Hepatocyte (in vitro differentiated cells): ENCODE results near the gene MFAP3L. TPM values are rescaled to one million over a fixed set of nuclear protein-coding genes. Genes with fewer than 3 reads are reported as not detected.

ENCODE experiments used
- DNase-seq: peaks from one replicate; pipeline ENCODE4 v3.0.0-alpha.2; 2016; ENCODE audit warnings: low spot score
- H2AFZ ChIP-seq: fragments of 200-600 bp; sonication (generic); 2 replicates; pipeline ENCODE4 v1.6.0; 2016; ENCODE audit warnings: antibody characterized with exemption, mild to moderate bottlenecking
- H3K27ac ChIP-seq: fragments of 200-600 bp; sonication (generic); 2 replicates; pipeline ENCODE4 v1.5.1; 2016; ENCODE audit warnings: mild to moderate bottlenecking
- H3K27me3 ChIP-seq: fragments of 200-600 bp; sonication (generic); 2 replicates; pipeline ENCODE4 v1.6.1; 2016
- H3K36me3 ChIP-seq: fragments of 200-600 bp; sonication (generic); replicated peaks from 2 replicates; pipeline ENCODE4 v1.5.1; 2016; ENCODE audit warnings: low read depth; ENCODE audit not compliant: insufficient read depth
- H3K4me1 ChIP-seq: fragments of 200-600 bp; sonication (generic); 2 replicates; pipeline ENCODE4 v1.5.1; 2016; ENCODE audit warnings: mild to moderate bottlenecking, moderate library complexity; ENCODE audit not compliant: insufficient read depth
- H3K4me2 ChIP-seq: fragments of 200-600 bp; sonication (generic); 2 replicates; pipeline ENCODE4 v1.6.0; 2016
- H3K4me3 ChIP-seq: fragments of 200-600 bp; sonication (generic); 2 replicates; pipeline ENCODE4 v1.5.1; 2016; ENCODE audit warnings: mild to moderate bottlenecking
- H3K79me2 ChIP-seq: fragments of 200-600 bp; sonication (generic); 2 replicates; pipeline ENCODE4 v1.6.0; 2017; ENCODE audit warnings: mild to moderate bottlenecking
- H3K9me2 ChIP-seq: fragments of 200-600 bp; sonication (generic); replicated peaks from 2 replicates; pipeline ENCODE4 v1.6.0; 2017; ENCODE audit warnings: mild to moderate bottlenecking; ENCODE audit not compliant: insufficient read depth
- H3K9me3 ChIP-seq: fragments of 200-600 bp; sonication (generic); 2 replicates; pipeline ENCODE4 v1.5.1; 2016; ENCODE audit warnings: low read depth, mild to moderate bottlenecking
- H4K20me1 ChIP-seq: fragments of 200-600 bp; sonication (generic); 2 replicates; pipeline ENCODE4 v1.6.0; 2016; ENCODE audit warnings: mild to moderate bottlenecking; ENCODE audit not compliant: insufficient read depth, poor library complexity, severe bottlenecking
- EZH2 ChIP-seq: fragments of 200-600 bp; sonication (generic); IDR thresholded peaks from 2 replicates; pipeline ENCODE4 v1.6.1; 2016; ENCODE audit warnings: antibody characterized with exemption, mild to moderate bottlenecking, borderline replicate concordance
- EZH2phosphoT487 ChIP-seq: fragments of 200-600 bp; sonication (generic); IDR thresholded peaks from one replicate; pipeline ENCODE4 v1.6.1; 2018; ENCODE audit warnings: antibody characterized with exemption, mild to moderate bottlenecking, low read depth, moderate library complexity; ENCODE audit not compliant: unreplicated experiment, severe bottlenecking
- WGBS: methylation state at CpG from one replicate; pipeline ENCODE4 v1.1.6; 2016; ENCODE audit warnings: low lambda C conversion rate; ENCODE audit errors: missing lambda C conversion rate; 5-methylcytosine and 5-hydroxymethylcytosine counted together
- polyA plus RNA-seq: library from polyadenylated mRNA; unstranded; fragments of >200 nt; fragmentation: Nextera tagmentation; extraction: Ambion mirVana; gene quantifications from 2 replicates; pipeline ENCODE4 v1.2.1, GENCODE V29; 2016
- total RNA-seq: library from RNA; depleted of rRNA; stranded (reverse); fragments of >200 nt; gene quantifications from 2 replicates; pipeline ENCODE4 v1.2.3, GENCODE V29; 2014
- TF ChIP-seq, protein P1 (sequence below): fragments of 200-600 bp; sonication (generic); IDR thresholded peaks from 2 replicates; pipeline ENCODE4 v1.5.1; 2016; ENCODE audit warnings: antibody characterized with exemption, mild to moderate bottlenecking; ENCODE audit not compliant: poor library complexity

The MFAP3L gene
- total and polyA plus RNA-seq, 2 experiments from 2014 or later, result 2.9 to 11.4 TPM

DNA sequence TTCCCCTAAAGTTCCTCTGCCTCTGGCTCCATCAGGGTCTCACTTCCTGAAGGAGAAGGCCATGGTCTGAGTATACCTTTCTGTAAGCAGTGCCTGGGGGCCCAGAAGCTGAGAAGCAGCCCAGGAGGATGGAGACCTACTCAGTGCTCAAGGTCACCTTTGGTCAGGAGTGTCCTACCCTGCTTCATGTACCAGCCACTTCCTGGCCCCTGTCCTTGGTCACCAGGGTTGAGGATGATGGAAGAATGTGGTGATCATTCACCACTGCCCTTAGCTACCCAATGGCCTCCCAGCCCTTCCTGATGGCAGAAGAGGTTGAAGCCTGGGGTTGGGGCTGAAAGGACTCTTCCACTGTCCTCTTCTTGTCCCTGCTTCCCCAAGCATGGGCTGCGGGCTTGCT is 9.0 kb upstream of the MFAP3L start:
- no peaks in the 10 kb centered on the region for H3K9me3 ChIP-seq
- no peaks in the 10 kb centered on the region for H3K27me3 ChIP-seq
- H3K27ac ChIP-seq, result no peak overlapping the region
- H3K79me2 ChIP-seq, result no peaks in the 10 kb centered on the region
- H3K4me2 ChIP-seq, result no peak overlapping the region
- no peak for DNase-seq
- no peak overlapping the region for H2AFZ ChIP-seq
- no peaks in the 10 kb centered on the region for H3K9me2 ChIP-seq
- no peaks in the 10 kb centered on the region for H3K4me1 ChIP-seq
- TF ChIP-seq, protein P1, sequence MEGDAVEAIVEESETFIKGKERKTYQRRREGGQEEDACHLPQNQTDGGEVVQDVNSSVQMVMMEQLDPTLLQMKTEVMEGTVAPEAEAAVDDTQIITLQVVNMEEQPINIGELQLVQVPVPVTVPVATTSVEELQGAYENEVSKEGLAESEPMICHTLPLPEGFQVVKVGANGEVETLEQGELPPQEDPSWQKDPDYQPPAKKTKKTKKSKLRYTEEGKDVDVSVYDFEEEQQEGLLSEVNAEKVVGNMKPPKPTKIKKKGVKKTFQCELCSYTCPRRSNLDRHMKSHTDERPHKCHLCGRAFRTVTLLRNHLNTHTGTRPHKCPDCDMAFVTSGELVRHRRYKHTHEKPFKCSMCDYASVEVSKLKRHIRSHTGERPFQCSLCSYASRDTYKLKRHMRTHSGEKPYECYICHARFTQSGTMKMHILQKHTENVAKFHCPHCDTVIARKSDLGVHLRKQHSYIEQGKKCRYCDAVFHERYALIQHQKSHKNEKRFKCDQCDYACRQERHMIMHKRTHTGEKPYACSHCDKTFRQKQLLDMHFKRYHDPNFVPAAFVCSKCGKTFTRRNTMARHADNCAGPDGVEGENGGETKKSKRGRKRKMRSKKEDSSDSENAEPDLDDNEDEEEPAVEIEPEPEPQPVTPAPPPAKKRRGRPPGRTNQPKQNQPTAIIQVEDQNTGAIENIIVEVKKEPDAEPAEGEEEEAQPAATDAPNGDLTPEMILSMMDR, result no peak
- TF ChIP-seq EZH2phosphoT487 (no peak), EZH2 (no peak)
- no peak overlapping the region for H3K4me3 ChIP-seq
- 100% methylated on average over 1 of the region's 1 CpG for WGBS
- H4K20me1 ChIP-seq, result no peaks in the 10 kb centered on the region
- no peaks in the 10 kb centered on the region for H3K36me3 ChIP-seq

DNA sequence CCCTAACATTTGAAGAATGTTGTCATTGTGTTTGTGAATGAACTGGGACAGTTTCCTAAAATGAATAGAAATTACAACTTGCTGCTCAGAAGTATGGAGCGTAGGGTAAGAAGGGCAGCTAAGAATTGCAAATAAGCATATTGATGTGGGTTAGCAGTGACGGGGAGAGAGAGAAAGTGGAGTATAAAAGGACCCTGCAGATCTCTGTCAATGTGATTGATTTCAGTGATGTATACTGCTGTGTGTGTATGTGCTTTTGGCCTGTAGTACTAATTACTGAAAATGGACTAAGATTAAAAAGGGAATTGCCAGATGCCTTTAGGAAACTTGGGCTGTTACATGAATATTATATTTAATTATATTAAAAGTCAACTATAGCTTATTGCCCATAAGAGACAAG is 7.8 kb upstream of the MFAP3L start:
- Histone ChIP-seq H3K9me3 (no peaks in the 10 kb centered on the region), H3K79me2 (no peaks in the 10 kb centered on the region), H3K4me3 (no peak overlapping the region), H4K20me1 (no peaks in the 10 kb centered on the region), H3K4me2 (no peak overlapping the region), H3K27ac (no peak overlapping the region), H3K9me2 (no peaks in the 10 kb centered on the region), H3K27me3 (no peaks in the 10 kb centered on the region), H3K36me3 (no peaks in the 10 kb centered on the region), H2AFZ (no peak overlapping the region), H3K4me1 (no peaks in the 10 kb centered on the region)
- TF ChIP-seq, protein P1, result no peak
- TF ChIP-seq EZH2phosphoT487 (no peak), EZH2 (no peak)
- no peak for DNase-seq
- WGBS, result 93% methylated on average over 2 of the region's 2 CpGs

DNA sequence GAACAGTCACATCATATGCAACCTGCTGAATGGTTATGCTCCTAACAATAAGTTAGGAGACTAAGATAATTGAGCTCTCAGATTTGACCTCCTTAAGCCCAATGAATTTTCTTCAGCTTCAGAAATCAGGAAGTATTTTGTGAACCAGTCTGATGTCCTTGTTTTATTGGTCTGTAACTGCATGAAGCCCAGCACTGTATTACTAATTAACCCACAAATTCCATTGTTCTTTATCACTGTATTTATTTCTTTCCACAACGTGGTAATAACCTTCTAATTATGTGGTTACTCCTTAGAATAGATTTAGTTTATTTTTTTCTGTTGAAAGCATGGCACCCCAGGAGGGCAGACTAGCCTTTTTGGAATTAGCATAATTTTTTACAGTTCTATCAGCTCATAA is 3.9 kb upstream of the MFAP3L start:
- Histone ChIP-seq H3K4me2 (no peak overlapping the region), H3K9me3 (no peaks in the 10 kb centered on the region), H3K9me2 (no peaks in the 10 kb centered on the region), H4K20me1 (no peaks in the 10 kb centered on the region), H3K4me1 (no peaks in the 10 kb centered on the region), H3K79me2 (no peaks in the 10 kb centered on the region), H3K27me3 (peaks cover 4% of the 10 kb centered on the region), H3K27ac (no peak overlapping the region), H3K36me3 (no peaks in the 10 kb centered on the region), H3K4me3 (no peak overlapping the region), H2AFZ (no peak overlapping the region)
- WGBS, result 33% methylated on average over 1 of the region's 1 CpG
- no peak for DNase-seq
- TF ChIP-seq, protein P1, result no peak
- TF ChIP-seq EZH2 (no peak), EZH2phosphoT487 (no peak)

DNA sequence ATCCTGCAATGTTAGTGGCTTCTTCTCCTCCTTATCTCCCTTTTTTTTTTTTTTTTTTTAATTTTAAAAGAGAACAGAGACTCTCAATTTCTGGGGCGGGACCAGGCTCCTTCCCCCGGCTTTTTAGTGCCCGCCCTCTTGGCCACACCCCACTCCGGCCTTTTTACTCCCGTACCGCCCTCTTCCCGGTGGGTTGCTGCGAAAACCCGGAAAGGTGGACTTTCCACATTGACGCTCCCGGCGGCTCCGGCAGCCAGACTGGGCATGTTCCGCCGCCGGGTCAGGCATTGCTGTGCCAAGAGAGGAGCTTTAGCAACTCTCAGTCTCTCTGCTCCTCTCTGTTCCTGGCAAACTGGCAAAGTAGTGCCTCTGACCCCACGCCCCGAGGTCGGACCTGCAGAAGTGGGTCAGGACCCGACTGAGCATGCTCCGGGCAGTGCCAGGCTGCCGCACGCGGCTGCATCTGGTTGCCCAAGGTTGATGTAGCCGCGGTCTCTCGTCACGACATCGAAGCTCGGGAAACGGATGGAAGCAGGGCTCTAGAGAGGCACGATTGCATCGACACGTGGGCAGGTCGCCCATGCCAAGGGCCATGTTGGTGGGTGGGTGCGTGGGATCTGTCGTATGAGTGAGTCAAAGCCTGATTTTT is 1.1 kb upstream of the MFAP3L start:
- peak overlapping the region; percentile 92 for H3K4me3 ChIP-seq
- H4K20me1 ChIP-seq, result no peaks in the 10 kb centered on the region
- H3K4me1 ChIP-seq, result no peaks in the 10 kb centered on the region
- H3K9me2 ChIP-seq, result no peaks in the 10 kb centered on the region
- 6% methylated on average over 37 of the region's 37 CpGs for WGBS
- H3K27ac ChIP-seq, result peak overlapping the region; percentile 95
- peak; percentile 96 for DNase-seq
- H3K4me2 ChIP-seq, result peak overlapping the region; percentile 88
- peak overlapping the region; percentile 100 for H2AFZ ChIP-seq
- no peaks in the 10 kb centered on the region for H3K79me2 ChIP-seq
- H3K27me3 ChIP-seq, result peaks cover 4% of the 10 kb centered on the region
- TF ChIP-seq EZH2, result no peak
- TF ChIP-seq, protein P1, result no peak
- TF ChIP-seq EZH2phosphoT487, result no peak
- no peaks in the 10 kb centered on the region for H3K36me3 ChIP-seq
- H3K9me3 ChIP-seq, result no peaks in the 10 kb centered on the region
